Activated gamma-delta T cell treated with Interleukin-2 at 50 U/mL for 16 hours (primary cell): ENCODE measurements around the gene SCRG1.

Experiments
- DNase-seq: peaks from one replicate; pipeline ENCODE4 v3.0.0-alpha.2; 2020

Gene SCRG1

GRCh38 chr4:173398779-173399415 lies at the start of gene SCRG1:
Gene SCRG1, minus strand, starts transcription at chr4:173399116. Its CDS starts 7,702 bp downstream, at chr4:173391414.
- DNase-seq: no peak

- DNase-seq: no peak
Measured at GRCh38 chr4:173448103-173448502, 49.2 kb upstream of the SCRG1 start.

DNA sequence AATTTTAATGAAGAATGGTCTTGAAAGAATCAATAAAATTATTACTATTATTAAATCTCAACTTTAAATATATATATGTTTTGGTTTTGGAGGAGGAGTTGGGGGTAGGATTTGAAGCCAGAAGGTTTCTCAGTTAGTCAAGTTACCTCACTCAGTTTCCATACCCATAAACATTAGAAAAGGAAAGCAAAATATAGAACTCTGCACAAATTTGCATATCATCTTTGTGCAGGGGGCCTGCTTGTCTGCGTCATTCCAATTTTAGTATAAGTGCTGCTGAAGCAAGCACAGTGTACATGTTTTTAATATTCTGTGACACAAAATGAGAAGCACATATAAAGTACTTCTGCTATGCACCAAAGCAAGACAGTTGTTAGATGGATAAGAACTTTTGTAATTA lies 47.5 kb upstream of the SCRG1 start:
- DNase-seq: no peak

DNA sequence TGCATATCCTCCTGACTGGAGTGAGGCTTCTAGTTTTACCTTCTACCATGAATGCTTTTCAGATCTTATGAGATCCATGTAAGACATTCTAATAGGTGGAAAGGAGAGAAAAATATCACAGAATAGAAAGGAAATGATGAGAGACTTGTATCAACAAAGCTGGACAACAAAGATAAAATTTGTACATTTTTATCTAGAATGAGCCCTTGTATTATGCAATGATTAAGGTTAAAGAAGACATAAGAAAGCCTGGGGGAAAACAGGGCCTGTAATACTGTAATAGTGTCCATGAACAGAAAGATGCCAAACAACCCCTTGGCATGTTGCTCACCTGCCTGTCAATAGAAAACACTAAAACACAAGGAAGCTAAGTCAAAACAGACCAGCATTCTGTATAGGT lies 44.2 kb upstream of the SCRG1 start:
- DNase-seq: no peak

GRCh38 chr4:173442223-173442932 lies 43.5 kb upstream of the SCRG1 start:
- DNase-seq: no peak

DNA sequence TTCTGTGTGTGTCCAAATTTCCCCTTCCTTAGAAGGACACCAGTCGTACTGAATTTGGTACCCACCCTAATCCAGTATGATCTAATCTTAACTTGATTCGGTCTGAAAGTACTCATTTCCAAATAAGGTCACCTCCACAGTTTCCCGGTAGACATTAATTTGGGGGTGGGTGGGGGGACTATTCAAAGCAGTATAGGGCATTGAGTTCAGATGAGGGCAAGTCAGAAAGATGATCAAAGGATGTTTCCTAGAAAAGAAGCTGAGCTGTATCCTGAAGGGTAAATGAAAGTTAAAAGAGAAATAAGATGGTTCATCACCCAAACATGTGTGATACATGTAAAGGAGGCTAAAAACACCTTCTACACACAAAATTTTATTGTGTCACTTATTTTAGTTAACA lies 42.0 kb upstream of the SCRG1 start:
- no peak for DNase-seq

- DNase-seq: no peak
Measured at GRCh38 chr4:173436771-173437265, 37.9 kb upstream of the SCRG1 start.

DNA sequence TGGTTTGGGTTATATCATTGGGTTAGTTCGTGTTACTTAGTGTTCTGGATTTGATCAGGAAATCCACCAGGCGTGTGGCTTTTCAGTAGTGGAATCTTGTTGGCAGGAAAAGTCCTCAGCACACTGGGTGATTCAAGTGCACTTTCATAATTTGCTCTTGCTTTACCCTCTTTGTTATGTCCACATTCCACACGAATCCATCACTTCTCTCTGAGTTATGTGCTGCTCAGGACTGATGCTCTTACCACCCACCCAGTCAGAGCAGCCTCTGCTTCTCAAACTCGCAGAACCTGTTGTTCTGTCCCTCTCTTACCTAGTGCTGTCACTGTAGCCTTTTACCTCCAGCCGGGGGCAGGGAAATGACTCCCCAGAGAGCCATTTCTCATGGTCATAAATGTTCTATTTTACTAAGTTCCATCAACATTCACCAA lies 37.2 kb upstream of the SCRG1 start:
- DNase-seq: no peak

DNA sequence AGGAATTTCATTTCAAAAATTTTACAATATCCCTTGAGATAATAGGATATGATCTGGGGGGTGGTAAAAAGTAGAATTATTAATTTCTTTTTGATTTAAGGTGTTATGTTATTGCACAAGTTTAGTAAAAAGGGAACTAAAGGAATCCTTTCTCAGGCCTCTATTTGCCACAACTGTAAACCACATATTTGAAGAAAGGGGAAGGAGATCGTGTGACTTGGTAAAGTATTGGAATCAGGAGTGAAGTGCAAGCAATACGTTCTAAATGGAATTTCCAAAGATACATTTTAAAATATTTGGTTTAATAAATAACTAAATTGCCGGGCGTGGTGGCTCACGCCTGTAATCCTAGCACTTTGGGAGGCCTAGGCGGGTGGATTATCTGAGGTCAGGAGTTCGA lies 35.3 kb upstream of the SCRG1 start:
- no peak for DNase-seq

GRCh38 chr4:173433447-173433846 lies 34.5 kb upstream of the SCRG1 start:
- DNase-seq: no peak

- DNase-seq: no peak
Measured at GRCh38 chr4:173432430-173432829, 33.5 kb upstream of the SCRG1 start.

DNA sequence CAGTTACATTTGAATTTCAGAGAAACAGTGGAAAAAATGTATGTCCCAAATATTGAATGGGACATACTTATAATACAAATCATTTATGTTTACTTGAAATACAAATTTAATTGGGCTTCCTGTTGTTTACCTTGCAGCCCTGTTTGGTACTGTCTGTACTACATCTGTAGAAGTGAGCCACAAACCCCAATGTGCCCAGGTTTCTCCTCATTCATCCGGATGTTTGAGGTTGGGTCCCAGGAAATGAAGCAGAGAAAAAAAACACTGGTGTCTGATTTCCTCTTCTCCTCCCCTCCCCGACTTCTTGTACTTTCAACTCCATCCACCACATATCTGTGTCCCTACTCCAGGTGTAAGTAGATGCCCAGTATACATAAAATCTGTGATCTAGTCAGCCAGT lies 27.1 kb upstream of the SCRG1 start:
- no peak for DNase-seq

GRCh38 chr4:173424899-173425805 lies 26.2 kb upstream of the SCRG1 start:
- DNase-seq: no peak

DNA sequence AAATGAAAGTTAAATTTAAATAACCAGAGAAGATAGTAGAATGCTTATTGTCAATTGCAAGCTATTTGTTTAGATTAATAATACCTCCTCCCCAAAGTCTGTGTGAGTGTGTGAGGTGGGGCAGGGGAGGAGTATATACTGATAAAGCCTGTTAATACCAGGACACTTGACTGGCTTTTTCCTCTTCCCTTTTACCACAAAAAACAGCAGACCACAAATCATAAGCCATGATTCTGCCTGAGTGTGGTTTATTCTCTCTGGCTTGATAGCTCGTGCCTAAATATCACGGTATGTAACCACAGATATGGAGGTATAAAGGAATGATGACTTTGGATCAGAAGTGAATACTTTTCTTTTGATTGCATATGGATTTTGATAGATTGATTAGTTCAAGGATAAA lies 21.9 kb upstream of the SCRG1 start:
- DNase-seq: no peak

- no peak for DNase-seq
Measured at GRCh38 chr4:173420324-173420752, 21.4 kb upstream of the SCRG1 start.

DNA sequence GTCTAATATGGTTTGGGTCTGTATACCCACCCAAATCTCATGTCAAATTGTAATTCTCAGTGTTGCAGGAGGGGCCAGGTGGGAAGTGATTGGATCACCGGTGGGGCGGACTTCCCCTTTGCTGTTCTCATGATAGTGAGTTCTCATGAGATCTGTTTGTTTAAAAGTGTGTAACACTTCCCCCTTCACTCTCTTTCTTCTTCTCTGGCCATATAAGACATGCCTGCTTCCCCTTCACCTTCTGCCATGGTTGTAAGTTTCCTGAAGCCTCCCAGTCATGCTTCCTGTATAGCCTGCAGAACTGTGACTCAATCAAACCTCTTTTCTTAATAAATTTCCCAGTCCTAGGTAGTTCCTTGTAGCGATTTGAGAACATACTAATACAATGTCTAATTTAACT lies 19.7 kb upstream of the SCRG1 start:
- DNase-seq: no peak

GRCh38 chr4:173417833-173418232 lies 18.9 kb upstream of the SCRG1 start:
- DNase-seq: no peak

GRCh38 chr4:173415885-173416653 lies 17.2 kb upstream of the SCRG1 start:
- no peak for DNase-seq

DNA sequence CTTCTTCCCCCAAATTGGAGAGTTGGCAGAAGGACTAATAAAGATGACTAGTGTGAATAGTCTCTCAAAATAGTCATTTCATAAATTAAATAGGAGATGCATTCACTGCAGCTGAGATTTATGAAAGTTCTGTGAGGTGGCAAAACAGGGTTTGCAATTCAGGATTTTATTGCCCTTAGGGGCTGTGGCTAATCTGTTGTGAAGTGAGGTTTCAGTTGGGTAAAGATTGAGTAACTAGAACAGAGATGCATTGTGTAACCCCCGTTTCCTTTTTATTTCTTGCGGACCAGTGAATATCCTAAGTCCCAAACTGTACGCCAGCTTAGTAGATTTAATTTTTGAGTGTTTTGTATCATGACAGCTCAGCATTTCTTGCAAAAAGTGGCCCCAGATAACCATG lies 16.2 kb upstream of the SCRG1 start:
- DNase-seq: no peak

DNA sequence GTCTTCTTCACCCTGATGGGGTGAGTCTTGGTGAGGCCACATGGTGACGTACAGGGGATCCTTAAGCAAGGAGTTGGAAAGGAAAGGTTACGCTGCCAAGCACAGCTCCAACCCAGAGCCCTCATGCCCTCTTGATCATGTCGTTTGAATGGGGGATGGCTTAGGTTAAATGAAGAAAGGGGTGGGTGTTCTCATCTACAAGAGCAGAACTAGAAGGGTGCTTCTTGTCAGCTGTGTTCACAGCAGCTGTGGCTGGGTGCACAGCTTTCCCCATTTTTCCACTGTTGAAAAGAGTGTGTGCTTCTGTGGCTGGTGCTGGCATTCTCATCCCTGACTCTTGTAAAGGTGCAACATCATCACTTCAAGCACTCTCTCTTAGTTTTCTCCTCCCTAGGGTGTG lies 15.5 kb upstream of the SCRG1 start:
- no peak for DNase-seq

- no peak for DNase-seq
Measured at GRCh38 chr4:173413036-173413435, 14.1 kb upstream of the SCRG1 start.

DNA sequence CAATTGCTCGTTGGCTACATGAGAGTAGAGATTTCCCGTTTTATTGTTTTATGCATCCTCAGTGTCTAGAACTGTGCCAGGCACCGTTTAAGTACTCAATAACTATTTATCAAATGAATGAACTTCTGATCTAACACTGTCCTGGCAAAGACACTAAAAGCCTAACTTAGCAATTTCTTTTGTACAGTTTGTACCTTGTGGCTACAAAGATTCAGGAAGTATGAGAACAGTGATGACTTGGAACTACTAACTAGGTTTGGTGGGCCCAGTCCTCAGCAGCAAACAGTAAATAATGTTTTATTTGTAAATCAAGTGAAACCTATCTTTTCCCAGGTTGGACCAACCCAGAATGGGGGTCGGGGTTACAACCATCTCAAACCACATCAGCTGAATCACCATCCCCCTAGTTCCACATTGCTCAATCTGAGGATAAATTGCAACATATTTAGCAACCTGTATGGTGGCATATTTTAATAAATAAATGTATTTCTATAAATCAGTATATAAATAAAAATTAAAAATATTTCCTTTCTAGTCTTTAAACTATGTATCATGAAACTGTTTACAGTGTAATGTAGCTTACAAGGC lies 12.3 kb upstream of the SCRG1 start:
- DNase-seq: no peak
